ENCODE measurements around the gene PAX5.

Gene PAX5

DNA sequence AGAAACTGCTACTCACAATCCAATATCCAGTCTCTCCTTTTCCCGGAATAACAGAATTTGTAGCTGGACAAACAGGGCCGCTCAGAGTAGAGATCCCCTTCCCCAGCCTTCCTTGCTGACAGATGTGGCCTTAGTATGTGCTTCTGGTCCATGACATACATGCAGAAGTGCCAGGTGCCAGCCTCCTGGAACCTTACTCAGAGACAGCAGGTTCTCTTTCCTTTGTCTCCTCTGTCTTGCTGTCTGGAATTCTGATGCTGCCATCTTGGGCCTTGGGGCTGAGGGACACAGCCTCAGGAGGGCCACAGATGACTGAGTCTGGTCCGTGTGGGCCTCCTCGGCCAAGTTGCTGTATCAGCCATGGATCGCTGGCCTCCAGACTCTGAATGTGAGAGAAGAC lies 210.1 kb downstream of the PAX5 start:
- no peak for DNase-seq

DNA sequence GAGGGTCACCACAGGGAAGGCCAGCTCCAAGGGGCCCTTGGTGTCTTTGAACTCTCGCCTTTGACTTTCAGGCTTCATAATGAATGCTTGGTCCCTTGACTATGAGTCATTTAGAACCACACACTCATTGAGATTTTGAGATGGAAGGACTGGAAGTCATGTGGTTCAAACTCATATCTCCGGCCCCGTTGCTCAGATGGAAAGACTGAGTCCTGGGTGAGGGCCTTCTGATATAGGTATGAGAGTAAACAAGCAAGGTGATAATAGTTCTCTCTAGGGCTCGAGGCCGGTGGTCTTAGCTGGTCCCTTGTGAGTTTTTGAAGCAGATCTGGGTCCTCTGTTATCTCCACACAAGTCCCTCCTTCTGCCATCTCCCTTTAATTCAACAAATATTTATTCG lies 210.6 kb downstream of the PAX5 start:
- DNase-seq, result no peak

DNA sequence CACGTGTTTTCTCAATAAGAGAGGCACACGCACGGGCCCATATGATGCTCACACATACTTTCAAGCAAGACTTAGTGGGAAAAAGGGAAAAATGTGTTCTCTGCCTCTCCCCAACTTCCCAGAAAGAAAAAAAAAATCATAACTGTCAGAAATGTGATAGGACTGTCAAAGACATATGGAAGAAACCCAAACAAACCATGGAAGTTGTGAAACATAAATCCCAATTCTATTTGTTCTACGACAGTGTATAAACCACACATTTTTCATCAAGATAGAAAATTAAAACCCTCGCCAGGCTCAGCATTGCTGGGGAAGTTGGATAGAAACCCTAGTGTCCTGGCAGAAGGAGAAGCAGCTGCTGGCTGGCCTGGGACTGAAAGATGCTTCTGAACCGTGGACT lies 211.9 kb downstream of the PAX5 start:
- no peak for DNase-seq

DNA sequence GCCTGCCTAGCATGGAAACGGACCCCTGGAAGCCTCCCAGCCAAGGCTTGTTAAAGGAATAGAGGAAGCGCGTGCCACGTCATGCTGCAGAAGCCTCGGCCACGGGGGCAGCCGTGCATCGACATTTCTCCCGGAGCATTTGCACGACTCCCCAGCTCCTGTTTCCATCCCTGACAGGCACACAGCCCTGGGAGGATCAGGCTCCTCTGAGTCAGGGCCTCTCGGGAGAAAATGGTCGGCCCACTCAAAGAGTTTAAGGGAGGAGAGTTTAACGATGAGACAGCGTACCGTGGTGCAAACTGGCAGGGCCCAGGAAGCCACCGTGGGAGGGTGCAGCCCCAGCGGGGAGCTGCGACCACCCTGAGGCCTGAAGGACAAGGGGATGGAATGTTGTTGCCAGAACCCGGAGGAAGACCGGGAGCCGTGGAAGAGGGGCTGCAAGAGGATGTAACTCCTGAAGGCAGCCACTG lies 213.6 kb downstream of the PAX5 start:
- no peak for DNase-seq

DNA sequence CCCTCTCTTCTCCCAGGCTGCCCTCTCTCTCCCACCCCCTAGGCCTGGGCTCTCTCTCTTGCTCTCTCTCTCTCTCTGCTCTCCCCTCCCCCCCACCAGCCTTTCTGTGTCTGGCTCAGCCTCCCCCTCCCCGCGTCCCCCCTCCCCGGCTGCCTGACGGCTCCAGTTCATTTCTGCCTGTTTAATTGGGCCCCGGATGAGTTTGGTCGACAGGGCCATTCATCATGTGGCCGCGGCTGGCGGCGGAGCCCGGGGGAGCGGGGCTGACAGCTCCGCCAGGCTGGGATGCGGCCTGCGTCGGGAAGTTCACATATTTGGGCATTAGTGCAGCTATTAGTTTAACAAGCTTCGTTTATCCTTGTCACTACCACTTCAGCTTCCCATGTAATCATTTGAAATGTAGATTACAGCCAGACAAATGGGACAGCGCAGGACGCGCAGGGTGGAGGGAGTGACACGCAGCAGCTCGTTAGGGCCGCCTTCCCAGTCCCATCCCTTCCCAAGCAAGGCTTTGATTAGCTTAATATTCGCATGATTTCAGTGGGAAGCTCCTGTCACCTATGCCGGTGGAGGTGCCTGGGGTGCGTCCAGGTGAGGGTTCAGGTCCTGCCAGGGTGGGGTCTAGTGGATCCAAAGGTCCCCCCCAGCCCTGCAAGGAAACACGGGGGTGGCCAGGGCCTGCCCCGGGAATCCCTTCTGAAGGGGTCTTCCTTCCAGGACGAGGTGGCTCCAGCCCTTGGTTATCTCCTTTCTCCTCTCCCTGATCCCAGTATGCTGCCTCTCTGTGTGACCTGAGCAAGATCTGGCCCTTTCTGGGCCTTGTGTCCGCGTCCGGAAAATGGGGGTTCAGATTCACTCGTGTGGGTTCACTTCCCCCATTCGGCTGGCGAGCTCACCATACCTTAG lies 214.8 kb downstream of the PAX5 start:
- DNase-seq, result no peak

DNA sequence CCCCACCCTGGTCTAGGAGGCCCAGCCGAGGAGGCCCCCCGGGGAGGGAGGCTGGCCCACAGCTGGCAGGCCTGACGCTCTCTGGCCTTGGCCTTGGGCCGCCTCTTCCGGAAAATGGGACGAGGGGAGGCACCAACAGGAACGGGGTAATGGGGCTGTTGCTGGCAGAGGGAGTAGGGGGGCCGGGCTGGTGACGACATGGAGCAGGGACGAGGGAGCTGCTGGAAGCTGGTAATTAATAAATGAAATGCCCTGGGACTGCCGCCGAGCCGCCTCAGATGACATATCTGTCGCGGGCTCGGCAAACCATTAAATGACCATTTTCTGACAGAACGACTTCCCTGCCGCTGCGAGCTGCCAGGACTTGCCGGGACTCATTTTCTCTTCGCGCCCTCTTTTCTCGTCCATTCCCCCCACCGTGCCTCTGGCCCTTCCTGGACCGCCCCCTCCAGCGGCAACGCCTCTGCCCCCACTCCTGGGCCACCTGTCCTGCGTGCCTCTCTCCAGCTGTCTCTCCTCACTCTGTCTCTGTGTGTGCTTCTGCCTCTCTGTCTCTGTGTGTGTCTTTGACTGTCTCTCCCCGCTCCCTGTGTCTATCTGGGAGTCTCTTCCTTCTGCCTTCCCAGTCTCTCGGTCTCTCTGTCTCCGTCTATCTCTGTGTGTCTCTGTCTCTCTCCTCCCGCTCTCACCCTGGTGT lies 215.7 kb downstream of the PAX5 start:
- no peak for DNase-seq

DNA sequence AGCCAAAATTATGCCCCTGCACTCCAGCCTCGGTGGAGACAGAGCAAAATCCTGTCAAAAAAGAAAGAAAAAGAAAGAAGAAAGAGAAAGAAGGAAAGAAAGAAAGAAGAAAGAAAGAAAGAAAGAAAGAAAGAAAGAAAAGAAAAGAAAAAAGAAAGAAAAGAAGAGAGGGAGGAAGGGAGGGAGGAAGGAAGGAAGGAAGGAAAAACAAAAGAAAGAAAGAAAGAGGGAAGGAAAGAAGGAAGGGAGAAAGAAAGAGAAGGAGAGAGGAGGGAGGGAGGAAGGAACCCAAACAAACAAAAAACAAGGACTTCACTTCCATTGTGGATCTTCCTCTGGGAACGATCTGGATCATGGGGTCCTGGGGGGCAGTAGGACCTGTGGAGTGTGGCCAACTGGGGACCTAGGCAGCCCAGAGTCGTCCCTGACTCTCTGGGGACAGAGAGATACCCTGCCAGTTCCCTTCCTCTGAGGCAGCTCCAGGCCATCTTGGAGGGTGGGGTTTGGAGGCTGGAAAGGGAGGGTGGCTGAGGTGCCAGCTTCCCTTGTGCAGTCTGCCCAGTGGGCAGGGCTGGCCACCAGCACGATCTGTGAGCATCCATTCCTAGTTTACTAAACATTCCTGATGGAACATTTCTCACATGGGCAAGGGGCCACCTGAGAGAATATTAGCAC lies 216.8 kb downstream of the PAX5 start:
- DNase-seq, result no peak

DNA sequence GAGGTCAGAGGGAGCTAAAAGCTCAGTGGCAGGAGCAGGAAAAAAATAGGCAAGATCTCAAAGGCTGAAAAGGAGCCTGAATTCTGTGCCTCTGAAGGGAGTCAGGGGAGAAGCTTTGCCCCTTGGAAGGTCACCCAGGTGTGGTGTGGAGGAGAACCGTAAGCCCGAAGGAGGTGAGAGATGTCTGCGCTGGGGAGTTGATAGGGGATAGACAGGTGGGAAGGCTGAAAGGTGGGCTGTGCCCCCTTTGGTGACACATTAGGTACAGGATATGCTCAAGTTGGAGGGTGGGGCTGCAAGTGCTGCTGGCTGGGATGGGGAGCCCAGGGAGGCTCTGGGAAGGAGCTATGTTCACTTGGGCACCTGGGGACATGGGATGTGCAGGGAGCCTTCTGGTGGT lies 217.7 kb downstream of the PAX5 start:
- no peak for DNase-seq

DNA sequence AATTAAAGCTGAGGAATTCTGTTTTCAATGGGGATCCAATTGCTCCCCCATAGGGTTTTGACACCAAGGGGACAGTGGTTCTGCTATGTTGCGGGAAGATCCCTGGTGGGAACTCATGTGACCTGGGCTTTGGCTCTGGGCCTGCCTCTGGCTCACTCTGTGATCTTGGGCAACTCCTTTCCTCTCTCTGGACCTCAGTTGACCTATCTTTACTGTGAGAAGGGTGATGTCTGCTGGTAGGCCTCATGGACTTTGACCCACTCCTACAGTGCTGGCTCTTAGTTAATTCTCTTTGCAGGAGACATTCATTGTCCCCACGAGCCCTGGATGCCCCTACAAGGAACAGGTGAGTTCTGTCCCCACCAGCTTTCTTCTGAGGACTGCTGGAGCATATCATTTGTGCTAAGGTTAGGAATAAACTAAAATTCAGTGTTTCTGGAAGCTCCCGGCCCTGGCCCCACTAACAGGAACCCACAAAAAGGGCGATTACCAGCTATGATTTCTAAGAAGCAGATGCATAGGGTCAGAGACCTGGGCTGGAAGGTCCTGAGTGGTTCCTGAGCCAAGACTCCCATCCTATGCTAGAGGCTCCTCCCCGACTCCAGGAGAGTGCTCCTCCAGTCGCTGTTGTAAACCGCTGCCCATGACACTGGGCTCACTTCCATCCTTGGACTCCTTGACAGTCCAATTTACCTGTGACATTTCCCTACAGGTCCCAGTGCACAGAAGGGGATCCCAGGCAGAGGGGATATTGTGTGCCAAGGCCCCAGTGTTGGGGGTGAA lies 218.3 kb downstream of the PAX5 start:
- no peak for DNase-seq

DNA sequence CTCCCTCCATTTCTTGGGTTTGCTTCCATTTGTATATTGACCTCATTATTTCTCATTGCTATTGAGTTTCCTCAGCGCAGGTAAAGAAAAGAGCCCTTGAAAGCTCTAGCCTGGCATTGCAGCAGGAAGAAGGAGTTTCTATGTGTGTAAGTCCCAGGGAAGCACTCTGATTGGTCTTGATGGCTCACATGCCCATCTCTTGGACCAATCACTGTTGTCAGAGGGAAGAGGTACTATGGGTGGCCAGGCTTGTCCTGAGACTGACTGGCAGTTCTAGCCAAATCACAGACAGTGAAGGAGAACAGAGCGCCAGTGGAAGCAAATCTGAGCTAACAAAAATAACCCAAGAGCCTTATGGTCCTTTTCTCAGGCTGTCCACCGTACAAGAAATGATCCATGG lies 219.0 kb downstream of the PAX5 start:
- no peak for DNase-seq

DNA sequence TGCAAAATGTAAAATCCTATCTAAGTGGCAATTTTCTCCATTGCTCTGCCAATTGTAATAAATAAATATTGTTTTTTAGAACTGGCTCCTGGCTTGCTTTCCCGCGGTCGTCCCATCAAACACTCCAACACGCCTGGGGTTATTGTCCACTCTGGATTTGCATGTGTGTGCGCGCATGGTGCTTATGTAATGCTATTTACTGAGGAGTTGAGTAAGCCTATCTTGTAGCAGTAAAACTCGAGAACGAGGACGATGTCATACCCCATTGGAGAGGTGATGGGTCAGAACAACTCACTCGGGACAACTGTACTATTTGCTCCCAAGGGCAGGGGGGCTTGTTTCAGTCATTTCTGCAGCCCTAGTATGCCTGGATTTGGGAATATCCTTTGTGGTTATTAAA lies 220.9 kb downstream of the PAX5 start:
- DNase-seq, result peak; percentile 20

DNA sequence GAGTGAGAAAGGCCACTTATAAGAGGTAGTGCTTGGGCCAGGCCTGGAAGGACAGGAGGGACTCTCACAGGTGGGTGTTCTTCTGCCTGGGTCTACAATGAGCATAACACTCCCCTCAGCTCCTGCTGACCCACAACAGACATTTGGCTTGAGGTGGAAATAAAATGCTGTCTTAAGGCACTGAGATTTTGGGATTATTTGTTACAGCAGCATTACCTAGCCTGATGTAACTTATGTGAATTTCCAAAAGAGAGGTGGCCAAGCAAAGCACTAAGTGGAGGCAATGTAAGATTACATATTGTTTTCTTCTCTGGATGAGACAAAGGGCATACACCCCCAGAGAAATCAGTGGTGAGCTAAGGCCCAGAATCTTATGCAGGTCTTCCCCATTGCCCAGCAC lies 221.5 kb downstream of the PAX5 start:
- no peak for DNase-seq

DNA sequence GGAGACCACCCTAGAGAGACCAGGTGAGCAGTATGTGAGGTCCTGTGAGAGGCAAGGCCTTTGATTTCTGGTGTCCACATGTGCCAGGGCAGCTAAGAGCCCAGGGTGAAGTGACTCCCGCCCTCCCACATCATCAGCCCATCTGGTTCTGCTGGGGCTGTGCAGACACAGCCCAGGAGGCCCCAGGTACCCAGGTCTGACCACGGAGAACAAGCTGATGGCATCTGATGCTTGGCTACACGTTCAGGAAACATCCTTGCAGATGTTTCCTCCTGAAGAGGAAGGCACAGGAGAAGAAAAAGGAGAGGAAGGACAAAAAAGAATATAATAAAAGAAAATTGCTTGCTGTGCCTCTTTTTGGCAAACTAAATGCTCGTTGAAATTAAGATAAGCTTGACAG lies 225.8 kb downstream of the PAX5 start:
- no peak for DNase-seq

DNA sequence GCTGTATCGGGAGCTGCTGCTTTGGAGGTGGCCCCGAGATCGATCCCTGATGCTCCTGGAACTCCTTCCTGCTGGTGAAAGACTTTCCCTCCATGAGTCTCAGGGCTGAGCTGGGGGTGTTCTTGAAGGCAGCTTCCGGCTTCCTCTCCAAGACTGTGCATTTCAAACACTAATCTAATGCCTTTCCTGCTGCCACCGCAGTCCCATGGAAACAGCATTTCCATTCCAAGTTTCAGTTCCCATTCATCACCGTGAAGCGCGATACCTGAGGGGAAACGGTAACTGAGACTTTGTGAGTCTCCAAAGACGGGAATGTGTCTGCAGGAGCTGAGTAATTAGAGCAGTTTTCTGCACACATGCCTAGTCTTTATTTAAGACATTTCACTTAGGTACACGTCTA lies 230.1 kb downstream of the PAX5 start:
- no peak for DNase-seq

DNA sequence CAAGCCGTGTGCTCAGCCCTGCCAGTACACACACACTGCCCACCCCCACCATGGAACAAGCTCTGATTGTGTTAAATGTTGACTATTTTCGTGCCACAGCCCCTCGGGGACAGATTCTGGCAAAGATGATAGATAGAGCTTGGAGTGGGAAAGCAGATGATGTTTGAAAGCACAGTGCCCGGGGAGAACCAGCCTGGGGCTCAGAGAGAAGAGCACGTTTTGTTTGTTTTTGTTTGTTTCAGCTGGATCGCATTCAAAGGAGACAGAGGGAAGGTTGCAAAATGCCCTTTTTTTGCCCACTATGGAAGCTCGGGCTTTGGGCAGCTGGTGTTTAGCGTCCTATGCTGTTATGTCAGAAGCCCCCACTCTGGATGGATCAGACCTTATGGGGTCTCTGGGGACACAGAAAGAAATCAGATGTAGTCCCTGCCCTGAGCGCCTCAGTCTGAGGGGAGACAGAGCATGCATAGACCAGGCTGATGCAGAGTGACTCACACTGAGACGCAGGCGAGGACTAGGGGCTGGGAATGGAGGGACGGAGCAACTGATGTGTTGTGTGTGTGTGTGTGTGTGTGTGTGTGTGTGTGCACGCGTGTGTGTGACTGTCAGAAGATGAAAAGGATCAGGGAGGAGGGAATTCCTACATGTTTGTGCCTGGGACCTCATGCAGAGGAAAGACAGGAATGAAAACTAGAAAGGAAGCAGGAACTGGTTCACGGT lies 231.7 kb downstream of the PAX5 start:
- DNase-seq, result no peak

DNA sequence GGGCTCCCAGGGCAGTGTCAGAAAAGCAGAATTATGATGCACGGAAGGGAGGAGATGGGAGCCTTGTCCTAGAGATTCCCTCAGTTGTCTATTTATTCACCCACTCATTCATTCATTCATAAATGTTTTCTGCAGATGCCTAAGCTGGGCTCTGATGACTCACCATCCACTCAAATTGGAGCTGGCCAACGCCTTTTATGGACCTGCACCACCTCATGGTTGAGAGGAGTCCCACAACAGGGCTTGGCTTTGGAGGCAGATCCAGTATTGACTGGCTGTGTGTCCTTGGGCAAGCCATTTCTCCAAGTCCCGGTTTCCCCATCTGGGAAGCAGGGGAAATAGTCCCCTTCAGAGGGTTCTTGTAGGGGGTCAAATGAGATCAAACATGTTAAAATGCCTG lies 233.6 kb downstream of the PAX5 start:
- peak; percentile 7 for DNase-seq

DNA sequence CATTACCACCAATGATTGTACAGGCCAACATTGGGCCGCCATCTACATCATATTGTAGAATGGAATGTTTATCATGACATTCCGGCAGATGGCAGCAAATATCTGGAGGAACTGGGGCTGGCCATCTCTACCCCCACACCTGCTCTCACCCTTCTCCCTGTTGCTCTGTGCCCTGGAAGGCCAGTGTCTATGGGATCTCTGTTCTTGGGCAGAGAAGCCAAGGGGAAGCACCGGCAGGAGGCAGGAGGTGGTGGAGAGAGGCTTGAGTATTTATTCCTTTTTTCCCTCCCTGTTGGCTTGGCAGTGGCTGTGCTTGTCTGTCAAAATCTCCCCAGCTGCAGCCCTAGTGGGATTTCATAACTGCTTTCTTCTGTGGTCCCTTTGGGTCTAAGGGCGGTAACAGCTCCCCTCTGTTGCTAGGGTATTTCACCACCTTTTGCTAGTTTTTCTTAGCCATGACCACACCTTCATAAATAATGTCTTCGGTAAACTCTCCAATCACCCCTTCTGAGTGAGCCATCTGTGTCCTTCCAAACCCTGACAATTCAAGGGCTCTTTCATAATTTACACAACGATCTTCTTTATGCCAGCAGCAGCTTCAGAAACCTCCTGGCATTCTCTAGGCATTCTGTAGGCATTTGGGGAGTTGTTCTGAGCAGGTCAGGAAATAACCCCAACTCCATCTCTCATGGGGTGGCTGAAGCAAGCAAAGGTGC lies 235.6 kb downstream of the PAX5 start:
- DNase-seq, result no peak

DNA sequence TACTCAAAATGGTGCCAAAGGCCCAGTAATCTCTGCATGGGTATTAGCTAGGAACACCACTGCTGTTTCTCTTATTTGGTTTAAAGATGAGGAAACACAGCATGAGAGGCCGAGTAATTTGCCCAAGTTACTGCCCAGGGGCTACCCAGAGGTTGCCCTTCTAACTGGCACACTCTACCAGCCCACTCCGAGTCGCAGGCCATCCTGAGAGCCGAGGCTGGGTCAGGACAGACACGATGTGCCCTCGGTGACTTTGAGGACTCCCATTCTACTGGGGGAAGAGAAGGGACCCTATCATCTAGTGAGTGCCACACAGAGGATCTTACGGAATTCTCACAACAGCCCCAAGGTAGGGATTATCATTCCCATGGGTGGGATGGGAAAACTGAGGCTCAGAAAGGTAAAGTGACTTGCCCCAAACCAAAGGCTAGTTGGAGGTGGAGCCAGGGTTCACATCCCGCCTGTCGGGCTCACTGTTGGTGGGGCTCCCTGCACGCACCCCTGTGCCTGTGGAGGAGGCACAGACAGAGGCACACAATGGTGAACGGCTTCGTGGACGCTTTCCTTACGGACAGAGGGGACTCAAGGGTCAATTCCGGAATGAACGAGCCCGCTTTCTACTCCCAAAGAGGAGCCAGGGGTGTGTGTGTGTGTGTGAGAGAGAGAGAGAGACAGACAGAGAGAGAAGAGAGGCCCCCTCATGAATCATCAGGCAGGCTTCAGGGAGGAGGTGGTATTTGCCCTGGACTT lies 236.4 kb downstream of the PAX5 start:
- DNase-seq, result no peak

DNA sequence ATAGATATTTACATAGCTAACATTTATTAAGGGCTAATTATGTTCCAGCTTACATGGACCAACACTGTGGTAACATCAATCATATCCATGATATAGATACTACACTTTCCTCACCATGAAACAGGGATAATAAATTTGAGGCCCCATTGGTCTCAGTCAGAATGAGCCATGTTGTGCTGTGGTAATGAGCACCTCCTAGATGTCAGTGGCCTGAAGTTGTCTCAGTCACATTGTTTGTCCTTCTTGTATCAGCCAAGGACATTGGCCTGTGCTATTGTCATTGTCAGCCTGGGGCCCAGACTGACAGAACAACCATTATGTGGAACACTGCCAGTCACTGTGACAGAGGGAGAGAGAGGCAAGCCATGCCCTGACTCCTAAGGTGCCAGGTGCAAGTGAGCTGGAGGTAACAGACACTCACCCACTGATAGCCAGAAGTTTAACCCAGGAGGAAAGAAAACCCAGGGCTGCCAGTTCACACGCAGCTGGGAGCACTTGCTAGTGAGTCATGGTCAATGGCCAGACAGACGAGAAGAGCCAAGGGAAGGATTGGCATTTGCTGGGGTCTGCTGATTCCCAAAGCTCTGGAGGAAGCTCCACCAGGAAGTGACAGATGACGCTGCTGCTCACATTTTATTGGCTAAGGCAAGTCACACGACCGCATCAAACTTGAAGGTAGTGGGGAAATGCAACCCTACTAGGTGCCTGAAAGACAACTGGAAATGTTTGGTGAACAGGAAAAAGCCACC lies 237.2 kb downstream of the PAX5 start:
- DNase-seq, result peak; percentile 35

DNA sequence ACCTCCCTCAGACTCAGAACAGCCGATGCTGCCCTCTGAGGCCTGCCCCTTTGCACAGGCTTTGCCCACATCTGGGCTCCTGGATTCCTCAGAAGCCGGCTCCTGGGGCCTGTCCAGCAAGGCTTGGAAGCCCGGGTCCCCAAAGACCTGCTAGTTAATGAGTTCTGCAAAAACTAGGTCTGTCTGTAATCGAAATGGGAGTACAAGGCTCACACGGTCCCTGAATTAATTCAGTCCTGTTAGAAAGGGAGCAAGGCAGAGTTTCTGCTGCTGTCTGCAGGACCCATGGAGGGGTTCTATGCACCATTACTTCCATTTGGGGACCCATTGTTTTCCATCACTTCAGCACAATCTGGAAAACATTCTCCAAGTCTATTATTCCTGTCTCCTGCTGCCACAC lies 239.6 kb downstream of the PAX5 start:
- DNase-seq, result no peak

All from NCI-H2029 (cell line).